ENCODE results near the gene MEIS2.

MEIS2 gene

GRCh38 chr15:37125143-37125542 lies 24.8 kb upstream of the MEIS2 start:
- no peak for TF ChIP-seq CTCF (IDR thresholded peaks at IDR 0.05; ENCODE audit: insufficient read depth, low read length, poor library complexity, severe bottlenecking)
- Histone ChIP-seq H3K4me3 (replicated peaks; ENCODE audit: low read depth, low read length) (no peak overlapping the region), H3K27me3 (replicated peaks; ENCODE audit: control insufficient read depth, insufficient read depth, low read length) (no peaks in the 10 kb centered on the region), H3K36me3 (ENCODE audit: control insufficient read depth, insufficient read depth, low read length) (no peaks in the 10 kb centered on the region)
- no peak for DNase-seq (ENCODE audit: extremely low read depth, insufficient read length)

GRCh38 chr15:37124331-37124730 lies 24.0 kb upstream of the MEIS2 start:
- DNase-seq (ENCODE audit: extremely low read depth, insufficient read length), result no peak
- H3K4me3 ChIP-seq (replicated peaks; ENCODE audit: low read depth, low read length), result no peak overlapping the region
- no peaks in the 10 kb centered on the region for H3K36me3 ChIP-seq (ENCODE audit: control insufficient read depth, insufficient read depth, low read length)
- H3K27me3 ChIP-seq (replicated peaks; ENCODE audit: control insufficient read depth, insufficient read depth, low read length), result no peaks in the 10 kb centered on the region
- TF ChIP-seq CTCF (IDR thresholded peaks at IDR 0.05; ENCODE audit: insufficient read depth, low read length, poor library complexity, severe bottlenecking), result no peak

- Histone ChIP-seq H3K4me3 (replicated peaks; ENCODE audit: low read depth, low read length) (no peak overlapping the region), H3K27me3 (replicated peaks; ENCODE audit: control insufficient read depth, insufficient read depth, low read length) (no peaks in the 10 kb centered on the region), H3K36me3 (ENCODE audit: control insufficient read depth, insufficient read depth, low read length) (no peaks in the 10 kb centered on the region)
- no peak for TF ChIP-seq CTCF (IDR thresholded peaks at IDR 0.05; ENCODE audit: insufficient read depth, low read length, poor library complexity, severe bottlenecking)
- no peak for DNase-seq (ENCODE audit: extremely low read depth, insufficient read length)
Observed at GRCh38 chr15:37122703-37123102, 22.4 kb upstream of the MEIS2 start.

- no peaks in the 10 kb centered on the region for H3K36me3 ChIP-seq (ENCODE audit: control insufficient read depth, insufficient read depth, low read length)
- no peak for DNase-seq (ENCODE audit: extremely low read depth, insufficient read length)
- no peaks in the 10 kb centered on the region for H3K27me3 ChIP-seq (replicated peaks; ENCODE audit: control insufficient read depth, insufficient read depth, low read length)
- no peak for TF ChIP-seq CTCF (IDR thresholded peaks at IDR 0.05; ENCODE audit: insufficient read depth, low read length, poor library complexity, severe bottlenecking)
- no peak overlapping the region for H3K4me3 ChIP-seq (replicated peaks; ENCODE audit: low read depth, low read length)
Observed at GRCh38 chr15:37121492-37121891, 21.1 kb upstream of the MEIS2 start.

DNA sequence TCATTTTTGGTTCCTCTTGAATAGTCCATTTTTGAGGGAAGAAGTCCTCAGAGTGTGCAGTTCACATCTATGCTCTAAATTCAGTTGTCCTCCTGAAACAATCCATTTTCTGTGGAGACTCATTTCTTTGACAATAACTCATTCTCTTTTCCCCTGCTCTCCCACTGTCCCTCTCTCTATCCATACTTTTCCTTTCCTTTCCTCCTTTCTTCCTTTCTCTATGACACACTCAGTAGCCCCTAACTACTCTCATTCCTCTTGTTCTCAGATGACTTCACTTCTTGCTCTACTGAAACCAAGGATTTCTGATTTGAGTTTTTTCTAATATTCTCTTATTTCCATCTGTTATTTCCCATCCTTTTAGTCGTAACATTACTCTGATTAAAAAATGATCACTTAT lies 16.7 kb upstream of the MEIS2 start:
- no peak for DNase-seq (ENCODE audit: extremely low read depth, insufficient read length)
- no peak for TF ChIP-seq CTCF (IDR thresholded peaks at IDR 0.05; ENCODE audit: insufficient read depth, low read length, poor library complexity, severe bottlenecking)
- no peak overlapping the region for H3K4me3 ChIP-seq (replicated peaks; ENCODE audit: low read depth, low read length)
- H3K27me3 ChIP-seq (replicated peaks; ENCODE audit: control insufficient read depth, insufficient read depth, low read length), result no peaks in the 10 kb centered on the region; the same call in 1 of the 2 replicates
- no peaks in the 10 kb centered on the region for H3K36me3 ChIP-seq (ENCODE audit: control insufficient read depth, insufficient read depth, low read length)

DNA sequence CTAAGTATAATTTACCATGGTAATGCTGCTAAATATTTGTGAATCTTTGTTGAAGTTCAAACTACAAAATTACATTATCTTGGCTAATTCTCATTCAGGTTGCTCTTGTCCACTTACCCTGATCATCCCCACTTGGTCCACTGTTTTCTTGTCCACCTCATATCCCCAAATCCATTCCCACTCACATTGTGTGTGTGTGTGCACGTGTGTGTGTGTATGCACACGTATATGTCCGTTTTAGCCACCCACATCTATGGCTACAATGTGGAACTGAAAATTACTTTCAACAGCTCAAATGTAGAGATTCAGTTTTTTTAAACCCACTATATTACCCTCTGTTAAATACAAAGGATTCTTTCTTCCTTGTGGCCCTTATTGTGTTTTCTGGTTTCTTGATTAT lies 15.2 kb upstream of the MEIS2 start:
- Histone ChIP-seq H3K36me3 (ENCODE audit: control insufficient read depth, insufficient read depth, low read length) (no peaks in the 10 kb centered on the region), H3K27me3 (replicated peaks; ENCODE audit: control insufficient read depth, insufficient read depth, low read length) (no peaks in the 10 kb centered on the region; the same call in 1 of the 2 replicates), H3K4me3 (replicated peaks; ENCODE audit: low read depth, low read length) (no peak overlapping the region)
- TF ChIP-seq CTCF (IDR thresholded peaks at IDR 0.05; ENCODE audit: insufficient read depth, low read length, poor library complexity, severe bottlenecking), result no peak
- DNase-seq (ENCODE audit: extremely low read depth, insufficient read length), result no peak

Measured in GM06990 (cell line).